HCT116 (cell line): Measurements from ENCODE around the gene PRDM8. TPM values are rescaled to one million over a fixed set of nuclear protein-coding genes. Genes with fewer than 3 reads are reported as not detected.

ENCODE experiments used
- ATAC-seq: fragments of 200-7000 bp; cut with Tn5 transposase; 2 replicates; pipeline ENCODE4 v1.9.1; 2020; ENCODE audit warnings: mild to moderate bottlenecking, moderate library complexity
- BruUV-seq: library from RNA; stranded (reverse); fragments of 400-500 nt; replicated peaks from 2 replicates; lab custom pipeline; 2021; lab: Mats Ljungman, UMichigan
- CTCF ChIA-PET: fragments of 300-600 bp; sonication (Branson Sonifier 250); formaldehyde crosslinking; loops from one replicate; lab custom pipeline; 2021; ENCODE audit warnings: antibody characterized with exemption; lab: Charles Lee
- POLR2A ChIA-PET: fragments of 300-600, 350-600 bp; sonication (Branson Sonifier 250); formaldehyde crosslinking; loops from one replicate; lab custom pipeline; 2021; ENCODE audit warnings: antibody characterized with exemption; lab: Charles Lee
- RAD21 ChIA-PET, 2 experiments: fragments of 300-600 bp; sonication (Branson Sonifier 250); formaldehyde crosslinking; loops; one replicate each; lab custom pipeline; 2023; ENCODE audit warnings: low total read pairs in 2 of 2; ENCODE audit not compliant: uncharacterized antibody in 2 of 2, unreplicated experiment in 2 of 2, low non-redundant PET in 1 of 2; lab: Charles Lee
- DNase-seq: peaks from one replicate; pipeline ENCODE4 v3.0.0-alpha.2; 2010; ENCODE audit warnings: low read depth, low spot score
- H2AFZ ChIP-seq: fragments of 200-600 bp; shearing (Covaris generic), sonication (generic); 2 replicates; pipeline ENCODE4 v1.6.1; 2017; ENCODE audit warnings: low read depth, mixed run types, mixed read lengths, antibody characterized with exemption, low read length; ENCODE audit not compliant: poor library complexity, severe bottlenecking
- H3K27ac ChIP-seq: 2 replicates; pipeline ENCODE4 v1.5.1; 2012; ENCODE audit warnings: low read depth, low read length
- H3K27me3 ChIP-seq: fragments of 200-600 bp; sonication (generic); 2 replicates; pipeline ENCODE4 v1.6.1; 2016; ENCODE audit warnings: mixed run types, low read length, mixed read lengths; ENCODE audit not compliant: insufficient read depth
- H3K36me3 ChIP-seq, 2 experiments: fragments of 200-500 bp in 1 of 2; fragments of 200-600 bp in 1 of 2; sonication (Bioruptor generic) in 1 of 2; sonication (generic) in 1 of 2; 2 replicates each; pipeline versions ENCODE4 v1.5.1 to v1.6.1; 2014 to 2016; ENCODE audit warnings: low read length in 2 of 2, inconsistent platforms in 1 of 2, mixed read lengths in 1 of 2, mixed run types in 1 of 2; ENCODE audit not compliant: insufficient read depth in 2 of 2, control insufficient read depth in 1 of 2
- H3K4me1 ChIP-seq, 2 experiments: fragments of 200-600 bp in 1 of 2; sonication (generic) in 1 of 2; 2 replicates each; pipeline versions ENCODE4 v1.5.1 to v1.6.1; 2012 to 2017; ENCODE audit warnings: low read length in 2 of 2, inconsistent platforms in 1 of 2, mild to moderate bottlenecking in 1 of 2, mixed read lengths in 1 of 2, mixed run types in 1 of 2, moderate library complexity in 1 of 2; ENCODE audit not compliant: insufficient read depth in 2 of 2, control insufficient read depth in 1 of 2
- H3K4me2 ChIP-seq: fragments of 200-600 bp; sonication (generic); 2 replicates; pipeline ENCODE4 v1.6.1; 2017; ENCODE audit warnings: mixed run types, low read length, mixed read lengths
- H3K4me3 ChIP-seq, 2 experiments: fragments of 200-600 bp in 1 of 2; sonication (generic) in 1 of 2; replicated peaks in 1 of 2; 2 replicates each; pipeline ENCODE4 v1.5.1; 2011 to 2016; ENCODE audit warnings: low read length in 2 of 2, control low read depth in 1 of 2, low read depth in 1 of 2, mild to moderate bottlenecking in 1 of 2, mixed read lengths in 1 of 2, mixed run types in 1 of 2
- H3K79me2 ChIP-seq: fragments of 200-600 bp; sonication (generic); 2 replicates; pipeline ENCODE4 v1.6.1; 2017; ENCODE audit warnings: mild to moderate bottlenecking, mixed run types, low read length, moderate library complexity, mixed read lengths; ENCODE audit not compliant: insufficient read depth
- H3K9ac ChIP-seq: fragments of 200-600 bp; sonication (generic); 2 replicates; pipeline ENCODE4 v1.6.1; 2016; ENCODE audit warnings: low read length, mixed read lengths
- H3K9me2 ChIP-seq: fragments of 200-600 bp; sonication (generic), shearing (Covaris generic); 2 replicates; pipeline ENCODE4 v1.6.1; 2017; ENCODE audit warnings: mixed run types, mild to moderate bottlenecking, moderate library complexity; ENCODE audit not compliant: insufficient read depth
- H3K9me3 ChIP-seq, 2 experiments: fragments of 200-500 bp in 1 of 2; fragments of 200-600 bp in 1 of 2; sonication (Bioruptor generic) in 1 of 2; sonication (generic) in 1 of 2; 2 replicates each; pipeline ENCODE4 v1.6.1; 2014 to 2017; ENCODE audit warnings: low read length in 2 of 2, mixed read lengths in 2 of 2, inconsistent platforms in 1 of 2, low read depth in 1 of 2, mild to moderate bottlenecking in 1 of 2, mixed run types in 1 of 2, moderate library complexity in 1 of 2; ENCODE audit not compliant: control insufficient read depth in 1 of 2, insufficient read depth in 1 of 2
- H4K20me1 ChIP-seq: fragments of 200-600 bp; sonication (generic), shearing (Covaris generic); 2 replicates; pipeline ENCODE4 v1.6.1; 2017; ENCODE audit warnings: mixed run types, mild to moderate bottlenecking, moderate library complexity; ENCODE audit not compliant: insufficient read depth
- ATF3 ChIP-seq: IDR thresholded peaks from 2 replicates; pipeline ENCODE4 v1.6.1; 2012
- CEBPB ChIP-seq: IDR thresholded peaks from 2 replicates; pipeline ENCODE4 v1.6.1; 2012; ENCODE audit warnings: low read depth
- EGR1 ChIP-seq: IDR thresholded peaks from 2 replicates; pipeline ENCODE4 v1.6.1; 2012; ENCODE audit warnings: low read depth
- EZH2 ChIP-seq: fragments of 200-600 bp; sonication (generic); IDR thresholded peaks from 2 replicates; pipeline ENCODE4 v1.6.1; 2017; ENCODE audit warnings: antibody characterized with exemption, mixed run types
- EZH2phosphoT487 ChIP-seq: fragments of 200-600 bp; IDR thresholded peaks from 2 replicates; pipeline ENCODE4 v1.6.1; 2018; ENCODE audit warnings: antibody characterized with exemption, borderline replicate concordance
- FOSL1 ChIP-seq: IDR thresholded peaks from 2 replicates; pipeline ENCODE4 v1.6.1; 2012; ENCODE audit warnings: low read depth
- JUND ChIP-seq: IDR thresholded peaks from 2 replicates; pipeline ENCODE4 v1.6.1; 2012
- POLR2AphosphoS5 ChIP-seq: IDR thresholded peaks from 2 replicates; pipeline ENCODE4 v1.6.1; 2011; ENCODE audit warnings: mild to moderate bottlenecking, low read depth, low read length, moderate library complexity
- REST ChIP-seq: IDR thresholded peaks from 2 replicates; pipeline ENCODE4 v1.6.1; 2012; ENCODE audit warnings: low read depth
- SIN3A ChIP-seq: IDR thresholded peaks from 2 replicates; pipeline ENCODE4 v1.6.1; 2012; ENCODE audit warnings: low read depth
- SP1 ChIP-seq: IDR thresholded peaks from 2 replicates; pipeline ENCODE4 v1.6.1; 2012; ENCODE audit warnings: low read depth
- TCF7L2 ChIP-seq: IDR thresholded peaks from 2 replicates; pipeline ENCODE4 v1.7.0; 2011; ENCODE audit warnings: borderline replicate concordance, inconsistent platforms; ENCODE audit not compliant: insufficient read depth, insufficient read length; ENCODE audit errors: extremely low read depth
- ZBTB33 ChIP-seq: IDR thresholded peaks from 2 replicates; pipeline ENCODE4 v1.6.1; 2011; ENCODE audit warnings: mild to moderate bottlenecking, low read length, moderate library complexity; ENCODE audit not compliant: insufficient replicate concordance; ENCODE audit errors: extremely low read depth
- ZFX ChIP-seq: fragments of 450-650 bp; IDR thresholded peaks from 2 replicates; pipeline ENCODE4 v1.6.1; 2017
- ZNF274 ChIP-seq: fragments of 200-500 bp; sonication (Bioruptor generic); IDR thresholded peaks from 2 replicates; pipeline ENCODE4 v1.6.1; 2014; ENCODE audit warnings: mild to moderate bottlenecking, low read depth, low read length, inconsistent platforms
- intact Hi-C: fragments of 100-400 bp; cut with micrococcal nuclease; formaldehyde crosslinking; loops from 2 replicates; pipeline ENCODE4 v1.10.0; 2022
- total RNA-seq: library from RNA; stranded (reverse); gene quantifications from one replicate; pipeline ENCODE4 v1.2.1, GENCODE V29; 2021; ENCODE audit not compliant: unreplicated experiment

Gene PRDM8
- total RNA-seq, 1 experiment from 2014 or later = 1.4 TPM

GRCh38 chr4:80249144-80249543 lies 51.8 kb downstream of the PRDM8 start:
- no peak for TF ChIP-seq POLR2AphosphoS5
- no peak for TF ChIP-seq TCF7L2
- TF ChIP-seq ZNF274 = no peak
- no peak for TF ChIP-seq SP1
- TF ChIP-seq EGR1 = no peak
- no peak for TF ChIP-seq EZH2
- no peak for TF ChIP-seq JUND
- TF ChIP-seq ZBTB33 = no peak
- TF ChIP-seq CEBPB = no peak
- TF ChIP-seq ATF3 = no peak
- TF ChIP-seq SIN3A = no peak
- TF ChIP-seq REST = no peak
- no peak for TF ChIP-seq FOSL1
- TF ChIP-seq EZH2phosphoT487 = no peak
- TF ChIP-seq ZFX = no peak
- TF ChIP-seq, all 23 proteins: peak for 0
- CTCF ChIA-PET = no interaction called here
- peaks cover 24% of the 10 kb centered on the region for H3K27me3 ChIP-seq

More at GRCh38 chr4:80249144-80249543, 51.8 kb downstream of the PRDM8 start:
- intact Hi-C loops = no loop called here
- Histone ChIP-seq H3K36me3 (no peaks in the 10 kb centered on the region), H3K4me3 (no peak overlapping the region), H3K9me3 (no peaks in the 10 kb centered on the region), H3K79me2 (no peaks in the 10 kb centered on the region), H3K27ac (no peak overlapping the region), H2AFZ (no peak overlapping the region), H3K4me1 (no peaks in the 10 kb centered on the region), H3K9me2 (no peaks in the 10 kb centered on the region), H3K4me2 (no peak overlapping the region), H3K9ac (no peak overlapping the region), H4K20me1 (no peaks in the 10 kb centered on the region)
- ChIA-PET POLR2A (no interaction called here), RAD21 (no interaction called here)
- ATAC-seq (no peak), DNase-seq (no peak)
- no TSS peak for BruUV-seq
